NCI-H82 (cell line): ENCODE measurements around the gene PEX14.

Experiments
- DNase-seq: peaks from one replicate; lab custom pipeline; 2025; lab: John Stamatoyannopoulos, UW

The PEX14 gene

DNA sequence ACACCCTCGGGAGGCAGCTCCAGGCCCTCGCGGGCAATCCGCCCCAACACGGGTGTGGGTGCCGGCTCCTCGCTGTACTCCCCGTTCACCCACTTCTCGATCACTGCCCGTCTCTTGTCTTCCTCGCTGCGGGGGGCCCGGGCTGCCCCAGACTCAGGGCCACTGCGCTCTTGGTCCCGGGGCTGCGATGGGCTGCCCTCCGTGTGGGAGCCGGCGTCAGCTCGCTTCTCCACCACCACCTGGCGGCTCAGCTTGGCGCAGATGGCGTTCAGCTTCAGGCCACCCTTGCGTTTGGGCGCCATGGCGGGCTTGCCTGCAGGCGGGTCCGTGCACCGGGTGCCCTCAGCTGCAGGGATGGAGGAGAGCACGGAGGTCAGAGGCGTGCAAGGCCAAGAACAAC is 190.5 kb downstream of the PEX14 start:
- DNase-seq, result no peak

DNA sequence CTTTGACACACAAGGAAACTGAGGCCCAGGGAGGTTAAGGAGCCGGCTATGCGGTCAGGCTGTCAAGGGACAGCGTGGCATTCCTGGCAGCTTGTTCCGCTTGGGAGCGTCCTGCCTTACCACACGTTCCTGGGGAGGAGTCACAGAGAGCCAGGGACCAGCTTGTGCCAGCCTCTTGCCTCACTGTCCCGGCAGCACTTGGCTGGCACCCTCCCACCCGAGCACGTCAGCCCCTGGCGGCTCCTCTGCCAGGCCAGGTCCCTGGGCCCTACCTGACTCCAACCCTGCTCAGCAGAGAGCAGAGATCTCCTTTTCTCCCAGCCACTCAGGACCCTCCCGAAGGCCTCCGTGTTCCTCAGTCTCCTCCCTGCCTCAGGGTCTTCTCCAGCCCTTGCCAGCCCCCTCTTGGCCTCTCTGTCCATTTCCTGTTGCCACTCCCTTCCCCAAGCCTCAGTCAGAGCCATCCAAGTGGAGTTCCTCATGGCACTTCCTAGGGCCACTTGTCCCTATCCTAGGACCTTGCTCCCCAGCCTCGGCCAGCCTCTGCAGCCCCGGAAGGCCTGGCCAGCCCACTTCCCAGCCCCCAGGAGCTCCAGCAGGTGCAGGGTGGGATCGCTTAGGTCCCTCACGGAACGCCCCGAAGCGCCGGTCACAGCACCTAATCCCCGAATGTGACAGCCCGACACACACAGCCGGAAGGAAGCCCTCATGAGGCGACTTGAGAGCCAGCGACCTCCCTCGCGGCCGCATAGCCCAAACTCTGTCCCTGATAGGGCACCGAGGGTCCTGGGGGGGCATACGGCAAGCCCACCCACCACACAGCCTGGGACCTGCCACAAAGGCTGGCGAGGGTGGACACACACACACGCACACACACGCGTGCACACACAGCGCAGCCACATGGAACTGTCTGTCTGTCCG is 191.4 kb downstream of the PEX14 start:
- no peak for DNase-seq

DNA sequence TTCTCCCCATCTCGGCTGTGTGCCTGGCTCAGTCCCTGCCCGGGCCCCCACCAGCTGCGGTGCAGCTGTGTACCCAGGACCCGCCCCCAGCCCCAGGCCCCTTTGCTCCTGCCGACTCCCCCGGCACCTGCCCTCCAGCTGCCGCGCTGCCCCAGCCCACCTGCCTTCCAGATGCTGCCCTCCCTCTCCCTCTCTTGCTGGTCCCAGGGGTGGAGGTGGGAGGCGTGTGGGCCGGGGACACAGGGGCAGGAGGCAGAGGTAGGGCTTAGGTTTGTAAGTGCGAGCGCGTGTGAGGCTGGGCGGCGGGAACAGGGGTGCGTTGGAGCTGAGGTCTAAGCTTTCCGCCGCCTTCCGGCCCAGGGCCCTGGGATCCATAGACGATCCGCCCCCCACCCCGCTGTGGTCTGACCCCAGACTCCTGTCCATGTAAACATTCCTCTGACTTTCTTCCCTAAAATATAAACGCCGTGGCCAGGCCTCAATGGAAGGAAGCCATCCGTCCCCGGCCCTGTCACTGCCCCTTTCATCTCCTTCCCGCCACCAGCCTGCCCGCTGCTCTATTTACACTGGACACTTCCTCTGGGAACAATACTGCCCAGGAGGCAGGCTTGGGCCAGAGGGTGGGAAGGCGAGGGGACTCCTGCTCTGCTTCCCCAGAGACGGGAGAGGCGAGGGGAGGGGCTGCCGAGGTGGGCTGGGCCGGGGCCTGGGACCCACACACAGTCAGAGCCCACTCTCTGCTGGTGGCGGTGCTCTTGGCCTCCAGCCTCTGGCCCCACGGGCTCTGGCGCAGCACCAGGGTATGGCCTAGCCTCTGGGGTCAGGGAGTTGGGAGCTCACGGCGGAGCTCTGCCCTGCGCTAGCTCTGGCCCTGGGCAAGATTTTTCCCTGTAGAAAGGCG is 193.4 kb downstream of the PEX14 start:
- DNase-seq, result peak; percentile 56

DNA sequence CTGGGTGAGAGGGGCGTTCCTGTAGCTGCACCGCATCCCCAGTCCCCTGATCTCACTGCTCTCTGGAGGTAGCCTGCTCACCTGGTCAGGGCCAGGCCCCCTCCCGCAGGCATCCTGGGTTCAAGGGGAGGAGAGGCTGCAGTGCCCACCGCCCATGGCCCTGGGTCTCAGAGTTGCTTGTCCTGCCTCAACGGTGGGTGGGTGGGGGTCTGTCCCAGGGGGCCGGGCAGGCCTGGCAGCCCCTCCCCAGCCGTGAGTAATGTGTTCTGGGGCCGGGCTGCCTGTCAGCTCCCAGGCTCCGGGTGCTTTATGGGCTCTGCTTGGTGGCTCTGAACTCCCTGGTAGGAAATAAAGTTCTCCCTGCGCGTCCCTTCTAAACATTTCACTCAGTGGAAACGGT is 194.8 kb downstream of the PEX14 start:
- no peak for DNase-seq

DNA sequence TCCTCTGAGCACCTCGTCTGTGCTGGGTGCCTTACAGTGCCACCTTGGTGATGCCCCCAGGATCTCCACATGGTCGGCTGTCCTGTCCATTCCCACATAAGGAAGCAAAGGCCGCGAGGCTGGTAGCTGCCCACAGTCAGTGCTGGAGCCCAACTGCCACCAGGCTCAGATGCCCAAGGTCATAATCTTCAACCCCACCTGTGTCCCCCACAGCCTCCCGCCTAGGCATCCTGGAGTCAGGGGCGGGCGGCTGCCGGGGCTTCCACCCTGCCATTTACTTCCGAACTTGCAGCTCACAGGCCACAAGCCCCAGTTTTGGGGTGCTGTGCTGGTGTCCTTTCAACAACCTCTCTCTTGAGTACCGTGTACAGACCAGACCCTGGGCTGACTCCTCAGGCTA is 195.4 kb downstream of the PEX14 start:
- DNase-seq, result no peak

DNA sequence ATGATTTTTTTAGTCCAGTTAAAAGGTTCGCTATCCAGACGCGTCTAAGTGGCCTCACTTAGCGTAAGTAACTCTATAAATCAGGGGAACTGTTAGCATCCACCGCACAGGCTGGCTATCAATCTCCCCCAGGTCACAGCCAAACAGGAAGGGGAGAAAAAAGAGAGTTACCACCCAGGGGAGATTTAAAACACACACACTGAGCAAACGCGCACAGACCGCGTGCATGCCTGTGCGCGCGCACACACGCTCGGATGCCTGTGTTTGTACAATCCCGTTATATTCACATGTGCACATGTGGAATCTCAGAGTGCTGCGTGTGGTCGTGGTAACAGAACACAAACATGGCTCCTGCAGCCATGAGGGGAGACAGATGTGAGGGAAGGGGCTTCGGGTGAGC is 196.3 kb downstream of the PEX14 start:
- peak; percentile 56 for DNase-seq

DNA sequence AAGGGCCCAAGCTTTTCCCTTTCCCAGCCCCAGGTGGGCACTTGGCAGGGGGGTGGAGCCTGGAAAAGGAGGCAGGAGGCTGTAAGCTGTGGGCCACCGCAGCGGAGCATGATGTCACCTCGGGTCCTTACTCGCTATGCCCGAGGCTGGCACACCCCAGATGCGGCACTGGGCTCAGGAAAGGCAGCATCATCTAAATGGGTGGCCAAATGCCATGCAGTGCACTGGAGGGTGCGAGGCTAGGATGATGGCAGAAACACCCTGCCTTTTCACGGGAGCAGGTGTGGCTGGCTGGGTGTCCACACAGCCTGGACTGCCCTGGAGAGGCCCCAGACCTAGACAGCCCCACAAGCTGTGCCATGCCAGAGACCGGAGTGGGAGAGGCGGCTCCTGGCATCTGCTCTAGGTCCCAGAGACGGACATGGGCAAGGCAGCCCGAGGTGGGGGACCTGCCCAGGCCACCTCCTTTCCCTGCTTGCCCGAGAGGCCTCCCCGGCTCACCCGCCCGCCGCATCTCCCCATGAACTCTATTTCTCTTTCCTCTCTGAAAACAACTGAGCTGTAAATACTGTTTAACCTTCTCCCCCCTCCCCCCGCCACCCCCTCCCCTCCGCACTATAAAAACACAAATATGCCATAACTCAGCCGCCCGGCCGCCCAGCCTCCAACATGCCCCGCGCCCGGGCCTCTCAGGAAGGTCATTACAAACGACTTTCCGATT is 197.0 kb downstream of the PEX14 start:
- DNase-seq, result peak; percentile 44

DNA sequence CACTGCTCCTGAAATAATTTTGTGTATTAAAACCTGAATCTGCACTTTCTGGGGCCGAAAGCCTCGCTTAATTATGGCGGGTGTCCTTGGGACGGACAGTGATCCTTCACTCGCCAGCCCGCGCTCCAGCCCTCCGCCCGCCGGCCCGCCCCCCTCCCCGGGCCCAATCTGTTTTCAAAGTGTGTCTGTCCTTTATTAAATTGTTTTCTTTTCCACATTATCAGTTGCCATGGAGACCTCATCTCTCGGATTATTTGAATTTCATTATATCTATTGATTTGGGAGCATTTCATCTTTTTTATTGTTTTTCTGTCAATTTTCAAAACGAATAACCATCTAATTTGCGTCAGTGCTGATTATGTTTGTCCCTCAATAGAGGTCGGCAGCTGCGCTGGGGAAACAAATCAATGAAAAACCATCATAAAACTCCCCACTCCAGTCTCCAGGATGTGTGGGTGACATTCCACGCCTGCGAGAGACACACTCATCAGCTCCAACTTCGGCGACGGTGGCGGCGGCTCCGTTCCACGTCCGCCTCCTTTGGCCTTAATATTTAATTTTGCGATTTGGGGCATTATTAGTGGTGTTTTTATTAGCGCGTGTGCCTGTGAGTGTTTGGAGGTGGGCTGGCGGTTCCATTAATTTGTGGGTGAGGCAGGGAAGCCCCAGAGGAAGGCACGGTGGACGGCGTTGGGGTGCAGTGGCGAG is 197.7 kb downstream of the PEX14 start:
- DNase-seq, result no peak

DNA sequence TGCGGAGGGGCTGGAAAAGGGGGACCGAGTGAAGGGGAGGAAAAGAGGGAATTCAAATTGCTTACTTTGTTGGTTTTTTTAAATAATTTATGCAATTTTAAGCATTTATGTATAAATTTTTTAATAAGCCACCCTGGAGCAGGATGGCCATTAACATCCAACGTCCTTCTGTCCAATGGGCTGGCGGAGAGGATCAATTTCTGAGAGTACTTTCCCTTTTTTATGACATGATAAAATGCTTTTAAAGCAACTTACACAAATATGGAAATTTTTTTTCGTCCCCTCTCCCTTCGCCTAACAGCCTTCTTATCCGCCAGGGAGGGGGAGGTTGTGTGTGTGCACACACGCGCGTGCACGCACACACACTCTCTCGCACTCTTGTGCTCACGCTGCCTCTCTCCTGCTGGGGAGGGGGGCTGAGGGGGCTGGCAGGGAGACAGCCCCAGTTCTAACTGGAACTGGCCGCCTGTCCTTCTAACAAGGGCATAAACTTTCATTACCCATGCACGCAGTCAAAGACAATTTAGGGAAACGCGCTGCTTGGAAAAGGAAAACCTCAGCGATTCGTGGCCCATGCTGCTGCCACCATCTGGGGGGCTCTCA is 198.5 kb downstream of the PEX14 start:
- DNase-seq, result peak; percentile 26

DNA sequence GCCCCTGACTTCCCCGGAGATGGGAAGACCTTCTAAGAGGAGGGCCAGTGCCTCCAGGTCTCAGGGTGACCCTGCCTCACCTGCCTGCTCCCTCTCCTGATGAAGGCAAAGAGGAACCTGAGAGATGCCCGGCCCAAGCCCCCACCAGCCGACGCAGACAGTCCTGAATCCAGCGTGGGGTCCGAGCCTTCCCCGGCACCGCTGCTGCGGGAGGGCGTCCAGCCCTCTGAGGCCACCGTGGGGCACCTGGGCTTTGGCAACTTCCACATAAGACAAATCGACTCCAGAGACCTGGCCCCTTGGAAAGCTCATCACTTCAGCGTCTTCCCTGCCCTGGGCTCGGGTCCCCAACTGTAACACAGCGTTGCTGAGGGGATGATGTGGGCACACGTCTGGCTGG is 199.5 kb downstream of the PEX14 start:
- DNase-seq, result no peak

DNA sequence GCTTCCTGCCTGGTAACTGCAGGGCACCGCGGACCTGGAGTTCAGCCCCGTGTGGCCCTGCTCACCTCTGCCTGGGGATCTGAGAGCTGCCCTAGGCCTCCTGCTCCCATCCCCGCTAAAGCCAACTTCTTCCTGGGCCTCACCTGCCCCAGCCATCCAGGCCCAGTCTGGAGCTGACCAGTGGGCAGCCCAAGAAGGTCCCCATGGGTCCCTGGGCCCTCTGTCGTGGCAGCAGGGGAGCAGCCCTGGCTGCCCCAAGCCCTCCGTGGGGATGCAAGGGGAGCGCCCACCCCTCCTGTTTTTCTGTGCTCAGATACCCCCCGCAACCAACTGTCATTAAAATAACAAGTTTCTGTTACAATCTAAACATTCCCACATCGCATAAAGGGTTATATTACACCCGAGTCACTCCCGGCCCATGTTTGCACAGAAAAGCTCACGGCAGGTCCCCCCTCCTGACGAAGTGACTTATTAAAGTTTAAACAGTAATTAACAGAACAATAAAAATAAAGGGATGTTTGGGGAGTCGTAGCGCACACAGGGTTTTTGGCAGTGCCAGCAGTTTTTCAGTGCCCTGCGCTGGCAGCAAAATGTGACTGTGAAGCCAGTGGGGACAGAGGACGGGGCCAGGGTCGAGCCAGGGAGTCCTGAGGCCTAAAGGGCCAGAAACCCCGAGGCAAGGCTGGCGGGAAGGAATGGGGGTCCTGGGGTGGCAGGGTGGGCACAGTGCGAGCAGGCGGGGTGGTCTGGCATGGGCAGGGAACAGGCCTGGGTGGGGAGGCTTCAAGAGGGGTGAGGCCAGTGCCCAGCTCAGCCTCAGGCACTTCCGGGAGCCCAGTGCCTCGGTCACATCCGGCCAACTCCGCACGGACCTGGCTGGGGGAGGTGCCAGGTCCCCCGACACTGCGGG is 200.2 kb downstream of the PEX14 start:
- DNase-seq, result no peak

DNA sequence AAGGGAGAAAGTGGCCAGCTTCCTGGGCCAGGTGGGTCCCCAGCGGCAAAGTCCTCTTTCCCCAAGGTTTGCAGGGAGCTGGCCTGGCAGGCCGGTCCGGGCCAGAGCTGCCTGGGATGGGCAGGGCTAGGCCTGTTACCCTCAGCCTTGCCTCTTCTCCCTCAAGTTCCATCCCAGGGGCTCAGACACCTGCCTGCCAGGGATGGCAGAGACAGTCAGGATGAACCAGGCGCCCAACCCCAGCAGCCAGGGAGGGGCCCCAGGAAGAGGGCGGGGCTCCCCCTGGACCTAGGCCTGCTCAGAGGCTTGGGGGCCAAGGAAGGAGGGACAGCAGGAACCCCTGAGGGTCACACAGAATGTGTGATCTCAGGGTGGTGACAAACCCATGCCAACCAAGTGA is 201.1 kb downstream of the PEX14 start:
- no peak for DNase-seq

DNA sequence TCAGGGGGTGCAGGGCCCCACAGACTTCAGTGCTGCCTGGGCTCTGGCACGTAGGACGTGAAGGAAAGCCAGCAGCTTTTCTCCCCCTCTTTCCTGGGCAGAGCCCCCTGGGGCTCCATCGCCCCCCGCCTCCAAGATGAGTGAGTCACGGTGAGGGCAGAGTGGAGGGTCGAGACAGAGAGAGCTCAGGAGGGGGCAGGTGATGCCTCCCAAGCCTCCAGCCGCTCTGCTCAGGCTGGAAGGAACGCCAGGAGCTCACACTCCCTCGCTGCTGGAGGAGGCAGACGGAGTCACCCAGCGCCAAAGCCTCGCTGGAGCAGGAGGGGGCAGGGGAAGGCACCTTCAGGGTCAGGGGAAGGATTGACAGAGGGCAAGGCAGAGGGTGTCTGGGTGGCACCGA is 202.2 kb downstream of the PEX14 start:
- peak; percentile 70 for DNase-seq

DNA sequence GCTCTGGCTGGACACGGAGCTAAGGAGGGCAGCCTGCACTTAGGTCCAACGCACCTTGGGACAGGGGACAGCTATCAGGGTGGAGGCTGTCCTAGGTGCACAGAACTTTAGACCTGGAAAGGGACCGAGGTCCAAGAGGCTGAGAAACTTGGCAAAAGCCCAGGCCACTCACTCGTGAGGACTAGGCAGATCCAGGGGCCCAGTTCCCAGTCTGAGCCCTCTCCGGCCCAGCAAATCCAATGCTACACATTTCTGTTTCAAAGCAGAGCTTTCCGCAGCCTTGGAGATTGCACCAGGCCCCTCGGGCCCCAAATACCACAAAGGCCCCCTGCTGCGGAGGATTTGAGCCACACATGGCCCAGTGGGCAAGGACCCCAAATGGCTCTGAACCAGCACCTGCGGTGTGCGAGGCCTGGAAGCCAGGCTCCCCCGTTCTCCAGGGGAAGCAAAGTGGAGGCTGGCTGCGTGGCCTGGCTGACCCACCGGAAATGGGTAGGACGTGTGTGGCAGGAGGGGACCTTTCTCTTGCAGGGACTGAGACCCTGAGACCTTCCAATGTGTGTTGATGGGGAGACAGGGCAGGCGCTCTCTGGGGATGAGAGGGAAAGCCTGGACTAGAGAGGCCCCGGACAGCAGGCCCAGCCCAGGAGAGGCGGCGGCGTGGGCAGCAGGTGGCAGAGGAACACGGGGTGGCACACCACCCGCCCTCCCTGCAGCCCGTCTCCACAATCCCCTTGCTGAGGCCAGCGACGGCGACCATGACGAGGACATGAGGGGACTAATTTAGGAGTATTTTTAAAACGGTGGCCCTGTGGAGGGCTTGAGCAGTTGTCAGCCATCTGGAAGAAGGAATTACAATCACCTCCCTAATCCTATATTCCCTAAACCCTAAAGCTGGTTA is 203.0 kb downstream of the PEX14 start:
- DNase-seq, result peak; percentile 99

DNA sequence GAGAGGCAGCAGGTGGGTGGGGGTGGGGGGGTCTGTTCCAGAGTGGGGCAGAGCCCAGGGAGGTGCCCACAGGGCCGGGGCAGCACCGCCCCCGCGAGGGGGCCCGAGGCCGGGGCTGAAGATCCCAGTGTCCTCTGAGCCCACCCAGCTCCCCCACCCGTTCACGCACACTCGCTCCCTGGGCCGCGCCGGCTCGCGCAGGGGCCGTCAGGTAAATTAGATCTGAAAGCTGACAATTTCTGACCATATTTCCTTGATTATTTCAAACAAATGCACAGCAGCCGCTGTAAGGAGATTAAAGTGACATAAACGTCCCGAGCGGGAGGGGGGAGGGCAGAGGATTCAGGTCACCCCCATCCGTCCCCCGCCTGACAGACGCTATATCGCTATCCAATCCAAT is 203.7 kb downstream of the PEX14 start:
- peak; percentile 98 for DNase-seq

DNA sequence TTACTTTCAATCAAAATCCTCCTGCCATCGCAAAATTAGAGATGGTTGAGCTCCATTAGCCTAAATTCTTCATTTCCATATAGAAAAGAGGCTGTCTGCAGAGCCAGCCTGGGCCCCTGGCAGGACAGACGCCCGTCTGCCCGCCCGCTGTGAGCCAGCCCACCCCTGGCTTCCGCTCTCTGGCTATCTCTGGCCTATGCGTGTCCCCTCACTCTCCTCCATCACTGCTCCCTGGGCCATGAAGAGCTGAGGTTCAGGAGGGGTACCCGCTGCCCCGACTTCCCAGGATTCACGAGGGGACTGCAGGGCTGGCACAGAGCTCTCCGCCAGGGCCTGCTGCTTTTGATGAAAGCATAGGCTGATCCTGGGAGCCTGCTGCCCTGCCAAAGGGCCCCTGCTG is 204.1 kb downstream of the PEX14 start:
- peak; percentile 97 for DNase-seq

DNA sequence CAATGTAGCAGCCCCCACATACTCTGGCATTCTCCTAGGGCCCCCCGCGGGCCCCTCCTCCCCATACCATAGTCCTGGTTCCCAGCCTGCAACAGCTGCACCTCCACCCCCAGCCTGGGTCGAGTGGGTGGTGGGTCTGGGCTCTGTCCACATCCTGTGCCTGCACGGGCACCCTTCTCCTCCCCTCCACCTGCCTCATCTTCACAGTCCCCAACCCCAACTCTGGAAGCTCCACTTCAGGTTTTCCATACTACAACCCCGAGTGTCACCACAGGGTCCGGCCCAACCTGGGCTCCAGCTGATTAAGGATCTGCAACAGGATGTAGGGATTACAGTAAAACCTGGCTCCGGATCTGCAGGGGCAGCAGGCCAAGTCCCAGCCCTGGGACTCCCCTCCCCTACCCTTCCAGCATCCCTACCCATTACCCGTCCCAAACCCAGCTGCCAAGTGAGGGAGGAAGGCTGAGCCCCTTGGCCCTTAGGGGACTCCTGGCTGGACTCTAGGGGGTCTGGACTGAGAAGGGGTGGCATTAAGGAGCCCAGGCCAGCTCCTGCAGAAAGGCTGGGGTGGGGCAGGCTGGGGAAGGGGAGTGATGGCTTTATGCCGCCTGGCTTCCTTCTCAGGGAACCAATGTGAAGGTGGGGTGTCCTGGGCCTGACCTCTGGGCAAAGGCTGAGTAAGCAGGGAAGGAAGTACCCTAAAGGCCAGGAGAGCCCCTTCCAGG is 204.9 kb downstream of the PEX14 start:
- DNase-seq, result peak; percentile 99
